ENCODE measurements around the gene UTRN.

Gene UTRN

GRCh38 chr6:144321839-144322591, 36.9 kb downstream of the UTRN start:
- no peak overlapping the region for H3K4me3 ChIP-seq (replicated peaks in 1 of 2; ENCODE audit: low read depth in 2 of 2, low read length in 2 of 2)
- TF ChIP-seq CTCF (IDR thresholded peaks at IDR 0.05; ENCODE audit: low read depth, low read length), result peak; percentile 18
- DNase-seq (ENCODE audit: low read depth in 2 of 2), result peak in 1 of 2 donors; percentile 70

GRCh38 chr6:144325232-144325631, 40.1 kb downstream of the UTRN start:
- TF ChIP-seq CTCF (IDR thresholded peaks at IDR 0.05; ENCODE audit: low read depth, low read length), result no peak
- no peak for DNase-seq (ENCODE audit: low read depth in 2 of 2)
- no peak overlapping the region for H3K4me3 ChIP-seq (replicated peaks in 1 of 2; ENCODE audit: low read depth in 2 of 2, low read length in 2 of 2)

- no peak for TF ChIP-seq CTCF (IDR thresholded peaks at IDR 0.05; ENCODE audit: low read depth, low read length)
- no peak for DNase-seq (ENCODE audit: low read depth in 2 of 2)
- H3K4me3 ChIP-seq (replicated peaks in 1 of 2; ENCODE audit: low read depth in 2 of 2, low read length in 2 of 2), result no peak overlapping the region
These were observed 41.3 kb downstream of the UTRN start for GRCh38 chr6:144326393-144326792.

GRCh38 chr6:144327081-144327480, 41.9 kb downstream of the UTRN start:
- H3K4me3 ChIP-seq (replicated peaks in 1 of 2; ENCODE audit: low read depth in 2 of 2, low read length in 2 of 2), result no peak overlapping the region
- TF ChIP-seq CTCF (IDR thresholded peaks at IDR 0.05; ENCODE audit: low read depth, low read length), result no peak
- DNase-seq (ENCODE audit: low read depth in 2 of 2), result peak in 1 of 2 donors; percentile 29

- no peak for DNase-seq (ENCODE audit: low read depth in 2 of 2)
- no peak for TF ChIP-seq CTCF (IDR thresholded peaks at IDR 0.05; ENCODE audit: low read depth, low read length)
- H3K4me3 ChIP-seq (replicated peaks in 1 of 2; ENCODE audit: low read depth in 2 of 2, low read length in 2 of 2), result no peak overlapping the region
These were observed 45.2 kb downstream of the UTRN start for GRCh38 chr6:144330017-144330987.

- TF ChIP-seq CTCF (IDR thresholded peaks at IDR 0.05; ENCODE audit: low read depth, low read length), result no peak
- no peak overlapping the region for H3K4me3 ChIP-seq (replicated peaks in 1 of 2; ENCODE audit: low read depth in 2 of 2, low read length in 2 of 2)
- peak in 1 of 2 donors; percentile 34 for DNase-seq (ENCODE audit: low read depth in 2 of 2)
These were observed 46.4 kb downstream of the UTRN start for GRCh38 chr6:144331491-144331969.

All from cardiac fibroblast (primary cell).